Measurements from ENCODE around the gene UGGT1. TPM values are rescaled to one million over a fixed set of nuclear protein-coding genes. Genes with fewer than 3 reads are reported as not detected.

Gene UGGT1
- polyA plus RNA-seq, 2 of the 4 experiments (the other 2 are of a cell fraction) = 24.2 to 56.4 TPM

GRCh38 chr2:128241896-128242295 is 150.9 kb downstream of the UGGT1 start:
- no peaks in the 10 kb centered on the region for H3K9me3 ChIP-seq
- ChIA-PET CTCF (no interaction called here), POLR2A (no interaction called here)
- WGBS (ENCODE audit: missing lambda C conversion rate) = 75% methylated on average over 3 of the region's 3 CpGs
- H3K4me3 ChIP-seq = no peak overlapping the region
- no peak for DNase-seq (ENCODE audit: low read depth in 1 of 2, low spot score in 1 of 2)
- no peak overlapping the region for H3K27ac ChIP-seq
- H3K4me1 ChIP-seq = no peaks in the 10 kb centered on the region
- no peak overlapping the region for H3K4me2 ChIP-seq
- TF ChIP-seq HEYL (CRISPR knock-in tag; IDR thresholded peaks at IDR 0.05) = no peak
- TF ChIP-seq RCOR1 (IDR thresholded peaks at IDR 0.05; ENCODE audit: low read depth, low read length) = no peak
- no peak for ATAC-seq
- FAIRE-seq = no peak

Small RNA genes lying within 50 kb of the gene (small RNA-seq; reads per million reads assigned to genes)
- 0 to 0.86 (median 0) reads per million in 6 experiments for gene AC108059.2
- gene AC108059.3 = 0 reads per million in 6 experiments
- gene DYNLT3P2 = 0 reads per million in 6 experiments
- gene RF00019 = 0 reads per million in 6 experiments

Other genes with a start within 250 kb of the UGGT1 start
- 27.0 and 33.9 TPM in 2 replicates for gene POLR2D, start 233.0 kb upstream of the UGGT1 start, polyA plus RNA-seq (2011; rRNA removed)
- 33.8 to 39.5 TPM (median 35.7 TPM) in 3 replicates for gene POLR2D, start 233.0 kb upstream of the UGGT1 start, polyA plus RNA-seq (2017; fragmentation: RNase III; extraction: RNeasy Plus Mini Kit Qiagen cat#74134 plus additional on column Dnase treatment)
- gene AMMECR1L, start 205.2 kb upstream of the UGGT1 start, polyA plus RNA-seq (2011; rRNA removed) = 23.0 and 23.6 TPM in 2 replicates
- gene AMMECR1L, start 205.2 kb upstream of the UGGT1 start, polyA plus RNA-seq (2017; fragmentation: RNase III; extraction: RNeasy Plus Mini Kit Qiagen cat#74134 plus additional on column Dnase treatment) = 15.5 to 15.9 TPM (median 15.6 TPM) in 3 replicates
- gene SAP130, start 63.1 kb upstream of the UGGT1 start, polyA plus RNA-seq (2011; rRNA removed) = 15.1 and 17.7 TPM in 2 replicates
- 12.3 to 14.0 TPM (median 13.9 TPM) in 3 replicates for gene SAP130, start 63.1 kb upstream of the UGGT1 start, polyA plus RNA-seq (2017; fragmentation: RNase III; extraction: RNeasy Plus Mini Kit Qiagen cat#74134 plus additional on column Dnase treatment)
- gene HS6ST1, start 227.7 kb downstream of the UGGT1 start, polyA plus RNA-seq (2011; rRNA removed) = 3.8 and 5.6 TPM in 2 replicates
- gene HS6ST1, start 227.7 kb downstream of the UGGT1 start, polyA plus RNA-seq (2017; fragmentation: RNase III; extraction: RNeasy Plus Mini Kit Qiagen cat#74134 plus additional on column Dnase treatment) = 10.5 to 11.9 TPM (median 11.6 TPM) in 3 replicates

All from A549 (cell line).